Activated CD8-positive, alpha-beta memory T cell treated with anti-CD3 and anti-CD28 coated beads, Interleukin-2, amount 50 U/mL, for 1 hour (primary cell): ENCODE measurements around the gene LTA.

ENCODE experiments used
- DNase-seq: peaks from one replicate; pipeline ENCODE4 v3.0.0-alpha.2; 2020; ENCODE audit errors: extremely low read depth

LTA gene

DNA sequence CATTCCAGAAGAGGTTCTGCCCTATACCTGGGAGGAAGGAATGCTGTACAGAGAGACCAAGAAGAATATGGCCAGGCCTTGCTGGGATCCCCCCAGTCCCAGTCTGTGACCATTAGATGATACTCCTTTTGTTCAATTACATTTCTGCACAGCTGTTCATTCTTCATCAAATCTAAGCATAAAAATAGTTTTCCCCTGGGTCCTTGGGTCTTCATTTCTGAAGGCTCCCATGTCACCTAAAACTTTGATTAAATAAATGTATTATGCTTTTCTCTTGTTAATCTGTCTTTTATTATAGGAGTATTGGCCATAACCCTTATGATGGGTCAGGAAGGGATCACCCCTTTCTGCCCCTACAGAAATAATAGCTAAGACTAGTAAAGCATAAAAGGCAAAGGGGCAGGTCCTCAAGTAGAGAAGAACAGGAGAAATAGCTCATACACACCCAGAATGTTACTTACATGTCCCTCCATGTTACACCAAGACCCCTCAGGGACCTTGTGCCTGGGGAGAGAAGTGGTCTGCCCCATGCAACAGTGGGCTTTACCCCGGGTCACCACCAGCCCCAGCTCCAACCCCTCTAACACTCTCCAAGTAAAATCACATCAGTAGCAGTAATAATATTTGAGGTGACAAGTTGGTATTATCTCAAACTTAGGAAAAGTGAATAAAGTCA lies 2.1 kb upstream of the LTA start:
- DNase-seq, result no peak

DNA sequence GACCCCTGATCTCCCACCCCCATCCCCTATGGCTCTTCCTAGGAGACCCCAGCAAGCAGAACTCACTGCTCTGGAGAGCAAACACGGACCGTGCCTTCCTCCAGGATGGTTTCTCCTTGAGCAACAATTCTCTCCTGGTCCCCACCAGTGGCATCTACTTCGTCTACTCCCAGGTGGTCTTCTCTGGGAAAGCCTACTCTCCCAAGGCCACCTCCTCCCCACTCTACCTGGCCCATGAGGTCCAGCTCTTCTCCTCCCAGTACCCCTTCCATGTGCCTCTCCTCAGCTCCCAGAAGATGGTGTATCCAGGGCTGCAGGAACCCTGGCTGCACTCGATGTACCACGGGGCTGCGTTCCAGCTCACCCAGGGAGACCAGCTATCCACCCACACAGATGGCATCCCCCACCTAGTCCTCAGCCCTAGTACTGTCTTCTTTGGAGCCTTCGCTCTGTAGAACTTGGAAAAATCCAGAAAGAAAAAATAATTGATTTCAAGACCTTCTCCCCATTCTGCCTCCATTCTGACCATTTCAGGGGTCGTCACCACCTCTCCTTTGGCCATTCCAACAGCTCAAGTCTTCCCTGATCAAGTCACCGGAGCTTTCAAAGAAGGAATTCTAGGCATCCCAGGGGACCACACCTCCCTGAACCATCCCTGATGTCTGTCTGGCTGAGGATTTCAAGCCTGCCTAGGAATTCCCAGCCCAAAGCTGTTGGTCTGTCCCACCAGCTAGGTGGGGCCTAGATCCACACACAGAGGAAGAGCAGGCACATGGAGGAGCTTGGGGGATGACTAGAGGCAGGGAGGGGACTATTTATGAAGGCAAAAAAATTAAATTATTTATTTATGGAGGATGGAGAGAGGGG lies 1.4 kb downstream of the LTA start:
- no peak for DNase-seq

DNA sequence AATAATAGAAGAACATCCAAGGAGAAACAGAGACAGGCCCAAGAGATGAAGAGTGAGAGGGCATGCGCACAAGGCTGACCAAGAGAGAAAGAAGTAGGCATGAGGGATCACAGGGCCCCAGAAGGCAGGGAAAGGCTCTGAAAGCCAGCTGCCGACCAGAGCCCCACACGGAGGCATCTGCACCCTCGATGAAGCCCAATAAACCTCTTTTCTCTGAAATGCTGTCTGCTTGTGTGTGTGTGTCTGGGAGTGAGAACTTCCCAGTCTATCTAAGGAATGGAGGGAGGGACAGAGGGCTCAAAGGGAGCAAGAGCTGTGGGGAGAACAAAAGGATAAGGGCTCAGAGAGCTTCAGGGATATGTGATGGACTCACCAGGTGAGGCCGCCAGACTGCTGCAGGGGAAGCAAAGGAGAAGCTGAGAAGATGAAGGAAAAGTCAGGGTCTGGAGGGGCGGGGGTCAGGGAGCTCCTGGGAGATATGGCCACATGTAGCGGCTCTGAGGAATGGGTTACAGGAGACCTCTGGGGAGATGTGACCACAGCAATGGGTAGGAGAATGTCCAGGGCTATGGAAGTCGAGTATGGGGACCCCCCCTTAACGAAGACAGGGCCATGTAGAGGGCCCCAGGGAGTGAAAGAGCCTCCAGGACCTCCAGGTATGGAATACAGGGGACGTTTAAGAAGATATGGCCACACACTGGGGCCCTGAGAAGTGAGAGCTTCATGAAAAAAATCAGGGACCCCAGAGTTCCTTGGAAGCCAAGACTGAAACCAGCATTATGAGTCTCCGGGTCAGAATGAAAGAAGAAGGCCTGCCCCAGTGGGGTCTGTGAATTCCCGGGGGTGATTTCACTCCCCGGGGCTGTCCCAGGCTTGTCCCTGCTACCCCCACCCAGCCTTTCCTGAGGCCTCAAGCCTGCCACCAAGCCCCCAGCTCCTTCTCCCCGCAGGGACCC lies 2.3 kb downstream of the LTA start:
- DNase-seq, result no peak

DNA sequence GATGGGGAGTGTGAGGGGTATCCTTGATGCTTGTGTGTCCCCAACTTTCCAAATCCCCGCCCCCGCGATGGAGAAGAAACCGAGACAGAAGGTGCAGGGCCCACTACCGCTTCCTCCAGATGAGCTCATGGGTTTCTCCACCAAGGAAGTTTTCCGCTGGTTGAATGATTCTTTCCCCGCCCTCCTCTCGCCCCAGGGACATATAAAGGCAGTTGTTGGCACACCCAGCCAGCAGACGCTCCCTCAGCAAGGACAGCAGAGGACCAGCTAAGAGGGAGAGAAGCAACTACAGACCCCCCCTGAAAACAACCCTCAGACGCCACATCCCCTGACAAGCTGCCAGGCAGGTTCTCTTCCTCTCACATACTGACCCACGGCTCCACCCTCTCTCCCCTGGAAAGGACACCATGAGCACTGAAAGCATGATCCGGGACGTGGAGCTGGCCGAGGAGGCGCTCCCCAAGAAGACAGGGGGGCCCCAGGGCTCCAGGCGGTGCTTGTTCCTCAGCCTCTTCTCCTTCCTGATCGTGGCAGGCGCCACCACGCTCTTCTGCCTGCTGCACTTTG lies 3.3 kb downstream of the LTA start, which contains the start of gene TNF:
Gene TNF (plus strand): TSS at position 231 of the 567 bp plus-strand sequence. CDS start 177 bp downstream, at position 408.
- DNase-seq, result no peak

DNA sequence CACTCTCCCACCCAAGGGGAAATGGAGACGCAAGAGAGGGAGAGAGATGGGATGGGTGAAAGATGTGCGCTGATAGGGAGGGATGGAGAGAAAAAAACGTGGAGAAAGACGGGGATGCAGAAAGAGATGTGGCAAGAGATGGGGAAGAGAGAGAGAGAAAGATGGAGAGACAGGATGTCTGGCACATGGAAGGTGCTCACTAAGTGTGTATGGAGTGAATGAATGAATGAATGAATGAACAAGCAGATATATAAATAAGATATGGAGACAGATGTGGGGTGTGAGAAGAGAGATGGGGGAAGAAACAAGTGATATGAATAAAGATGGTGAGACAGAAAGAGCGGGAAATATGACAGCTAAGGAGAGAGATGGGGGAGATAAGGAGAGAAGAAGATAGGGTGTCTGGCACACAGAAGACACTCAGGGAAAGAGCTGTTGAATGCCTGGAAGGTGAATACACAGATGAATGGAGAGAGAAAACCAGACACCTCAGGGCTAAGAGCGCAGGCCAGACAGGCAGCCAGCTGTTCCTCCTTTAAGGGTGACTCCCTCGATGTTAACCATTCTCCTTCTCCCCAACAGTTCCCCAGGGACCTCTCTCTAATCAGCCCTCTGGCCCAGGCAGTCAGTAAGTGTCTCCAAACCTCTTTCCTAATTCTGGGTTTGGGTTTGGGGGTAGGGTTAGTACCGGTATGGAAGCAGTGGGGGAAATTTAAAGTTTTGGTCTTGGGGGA lies 4.0 kb downstream of the LTA start:
- DNase-seq, result no peak

DNA sequence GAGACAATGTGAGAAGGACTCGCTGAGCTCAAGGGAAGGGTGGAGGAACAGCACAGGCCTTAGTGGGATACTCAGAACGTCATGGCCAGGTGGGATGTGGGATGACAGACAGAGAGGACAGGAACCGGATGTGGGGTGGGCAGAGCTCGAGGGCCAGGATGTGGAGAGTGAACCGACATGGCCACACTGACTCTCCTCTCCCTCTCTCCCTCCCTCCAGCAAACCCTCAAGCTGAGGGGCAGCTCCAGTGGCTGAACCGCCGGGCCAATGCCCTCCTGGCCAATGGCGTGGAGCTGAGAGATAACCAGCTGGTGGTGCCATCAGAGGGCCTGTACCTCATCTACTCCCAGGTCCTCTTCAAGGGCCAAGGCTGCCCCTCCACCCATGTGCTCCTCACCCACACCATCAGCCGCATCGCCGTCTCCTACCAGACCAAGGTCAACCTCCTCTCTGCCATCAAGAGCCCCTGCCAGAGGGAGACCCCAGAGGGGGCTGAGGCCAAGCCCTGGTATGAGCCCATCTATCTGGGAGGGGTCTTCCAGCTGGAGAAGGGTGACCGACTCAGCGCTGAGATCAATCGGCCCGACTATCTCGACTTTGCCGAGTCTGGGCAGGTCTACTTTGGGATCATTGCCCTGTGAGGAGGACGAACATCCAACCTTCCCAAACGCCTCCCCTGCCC lies 4.9 kb downstream of the LTA start:
- no peak for DNase-seq

DNA sequence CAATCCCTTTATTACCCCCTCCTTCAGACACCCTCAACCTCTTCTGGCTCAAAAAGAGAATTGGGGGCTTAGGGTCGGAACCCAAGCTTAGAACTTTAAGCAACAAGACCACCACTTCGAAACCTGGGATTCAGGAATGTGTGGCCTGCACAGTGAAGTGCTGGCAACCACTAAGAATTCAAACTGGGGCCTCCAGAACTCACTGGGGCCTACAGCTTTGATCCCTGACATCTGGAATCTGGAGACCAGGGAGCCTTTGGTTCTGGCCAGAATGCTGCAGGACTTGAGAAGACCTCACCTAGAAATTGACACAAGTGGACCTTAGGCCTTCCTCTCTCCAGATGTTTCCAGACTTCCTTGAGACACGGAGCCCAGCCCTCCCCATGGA lies 5.5 kb downstream of the LTA start:
- DNase-seq, result no peak

DNA sequence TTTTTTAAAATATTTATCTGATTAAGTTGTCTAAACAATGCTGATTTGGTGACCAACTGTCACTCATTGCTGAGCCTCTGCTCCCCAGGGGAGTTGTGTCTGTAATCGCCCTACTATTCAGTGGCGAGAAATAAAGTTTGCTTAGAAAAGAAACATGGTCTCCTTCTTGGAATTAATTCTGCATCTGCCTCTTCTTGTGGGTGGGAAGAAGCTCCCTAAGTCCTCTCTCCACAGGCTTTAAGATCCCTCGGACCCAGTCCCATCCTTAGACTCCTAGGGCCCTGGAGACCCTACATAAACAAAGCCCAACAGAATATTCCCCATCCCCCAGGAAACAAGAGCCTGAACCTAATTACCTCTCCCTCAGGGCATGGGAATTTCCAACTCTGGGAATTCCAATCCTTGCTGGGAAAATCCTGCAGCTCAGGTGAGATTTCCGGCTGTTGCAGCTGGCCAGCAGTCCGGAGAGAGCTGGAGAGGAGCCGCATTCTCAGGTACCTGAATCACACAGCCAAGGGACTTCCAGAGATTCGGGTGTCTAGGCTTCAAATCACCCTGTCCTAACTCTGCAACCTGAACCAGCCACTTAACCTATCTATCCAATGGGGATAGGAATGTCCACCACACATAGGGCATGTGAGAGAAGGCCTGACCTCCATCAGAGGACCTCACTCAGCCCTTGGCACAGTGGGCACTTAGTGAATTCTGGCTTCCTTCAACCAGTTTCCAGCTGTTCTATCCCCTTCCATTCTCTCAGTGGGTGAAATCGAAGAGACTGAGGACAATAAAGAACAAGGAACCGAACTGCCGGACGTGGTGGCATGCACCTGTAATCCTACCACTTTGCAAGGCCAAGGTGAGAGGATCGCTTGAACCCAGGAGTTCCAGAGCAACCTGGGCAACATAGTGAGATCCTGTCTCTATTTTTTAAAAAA lies 6.4 kb downstream of the LTA start:
- no peak for DNase-seq

- no peak for DNase-seq
These were observed 7.0 kb downstream of the LTA start for GRCh38 chr6:31579119-31579505.

- DNase-seq, result no peak
These were observed 7.7 kb downstream of the LTA start for GRCh38 chr6:31579546-31580437.

DNA sequence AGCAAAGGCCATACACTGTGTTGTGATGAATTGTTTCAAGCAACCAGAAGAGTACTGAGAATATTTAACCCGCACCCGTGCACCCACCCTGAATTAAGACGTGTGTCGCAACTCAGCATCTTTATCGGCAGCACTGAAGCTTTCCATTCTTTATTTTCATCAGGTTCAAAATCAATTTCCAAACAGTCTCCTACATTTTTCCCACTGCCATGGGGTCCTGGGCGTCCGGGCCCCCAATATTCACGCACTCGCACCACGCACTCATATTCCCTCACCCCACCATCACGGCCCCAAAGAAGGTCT lies 8.3 kb downstream of the LTA start:
- DNase-seq, result no peak

DNA sequence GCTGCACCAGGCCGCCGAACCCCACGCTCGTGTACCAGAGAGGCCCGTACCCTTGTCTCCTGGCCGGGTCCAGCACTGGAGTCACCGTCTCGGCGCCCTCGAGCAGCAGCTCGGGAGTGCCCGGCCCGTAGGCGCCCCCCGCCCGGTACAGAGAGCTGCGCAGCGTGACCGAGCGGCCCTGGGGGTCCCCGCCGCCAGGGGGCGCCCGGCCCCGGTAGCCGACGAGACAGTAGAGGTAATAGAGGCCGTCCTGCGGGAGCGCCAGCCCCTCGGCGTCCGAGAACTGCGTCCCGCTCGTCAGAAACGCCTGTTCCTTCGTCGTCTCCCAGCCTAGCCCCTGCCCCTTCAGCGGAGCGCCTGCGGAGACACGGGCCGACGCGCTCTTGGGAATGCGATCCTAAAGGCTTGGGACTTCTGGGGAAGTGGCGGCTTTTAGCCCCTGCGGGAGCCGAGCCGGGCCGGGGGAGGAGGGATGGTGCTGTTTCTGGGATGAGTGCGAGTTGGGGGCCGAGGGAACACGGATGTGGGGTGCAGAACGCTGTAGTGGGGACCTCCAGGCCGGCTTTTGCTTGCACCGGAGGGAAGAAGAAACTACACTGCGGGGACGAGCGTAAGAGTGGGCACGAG lies 8.8 kb downstream of the LTA start:
- DNase-seq, result no peak

- no peak for DNase-seq
These were observed 9.5 kb downstream of the LTA start for GRCh38 chr6:31581434-31582229.

- DNase-seq, result no peak
These were observed 10.1 kb downstream of the LTA start, which contains the start of gene LTB for GRCh38 chr6:31582230-31582643. Gene LTB, minus strand, starts transcription at chr6:31582424. Its CDS starts 7 bp downstream, at chr6:31582417.

- DNase-seq, result no peak
These were observed 13.4 kb downstream of the LTA start for GRCh38 chr6:31585491-31585890.

GRCh38 chr6:31586008-31586407 lies 13.9 kb downstream of the LTA start, which contains the start of gene LST1:
Gene LST1, plus strand, starts transcription at chr6:31586277. Its CDS starts 1,023 bp downstream, at chr6:31587300.
- DNase-seq, result no peak
